Right cardiac atrium (tissue), 5 donors: ENCODE data around the gene TCP11L2. TPM values are rescaled to one million over a fixed set of nuclear protein-coding genes. Genes with fewer than 3 reads are reported as not detected.

Experiments
- ATAC-seq, 2 donors: fragments of 200-7000 bp; cut with Tn5 transposase; one replicate each; pipeline versions ENCODE4 v1.8.0 to v1.9.1; 2020; ENCODE audit warnings: moderate library complexity in 2 of 2, mild to moderate bottlenecking in 1 of 2
- DNase-seq, 3 donors: peaks; one replicate each; pipeline ENCODE4 v3.0.0-alpha.2; 2020
- H3K27ac ChIP-seq: one replicate; pipeline ENCODE4 v1.5.1; 2013; ENCODE audit warnings: mild to moderate bottlenecking, low read length, control low read depth, moderate library complexity
- H3K27me3 ChIP-seq: one replicate; pipeline ENCODE4 v1.6.1; 2013; ENCODE audit not compliant: control insufficient read depth, insufficient read depth
- H3K4me1 ChIP-seq: one replicate; pipeline ENCODE4 v1.6.1; 2013; ENCODE audit warnings: low read length; ENCODE audit not compliant: control insufficient read depth, insufficient read depth
- H3K4me3 ChIP-seq: one replicate; pipeline ENCODE4 v1.5.1; 2013; ENCODE audit warnings: low read length, control low read depth
- H3K9me3 ChIP-seq: one replicate; pipeline ENCODE4 v1.6.1; 2013; ENCODE audit warnings: low read length; ENCODE audit not compliant: control insufficient read depth
- WGBS: extraction: QIAGEN DNeasy Blood & Tissue Kit; methylation state at CpG from one replicate; pipeline ENCODE4 v1.1.7; 2013; 5-methylcytosine and 5-hydroxymethylcytosine counted together
- intact Hi-C, 4 donors: fragments of 100-400 bp; cut with DNase I; formaldehyde crosslinking; loops; one replicate each; pipeline versions ENCODE4 v1.11.0 to v1.14.0; 2022 to 2023
- polyA plus RNA-seq: library from polyadenylated mRNA; stranded (reverse); fragments of 200-250 nt; gene quantifications from one replicate; pipeline ENCODE4 v1.2.3, GENCODE V29; 2013
- total RNA-seq, 4 donors: library from RNA; stranded (reverse); fragmentation: NEBNext Ultra II Directional; extraction: Animal tissue kit (Norgen Biotek cat#: 25700); gene quantifications; one replicate each; pipeline ENCODE4 v1.2.1, GENCODE V29; 2021
- donor health status: healthy with polysubstance abuse.
- donor health status: DM: no; HTN: yes; CAD: no.
- donor health status: DM: no; HTN: no; CAD: no.
- donor health status: DM: no; HTN: yes; CAD: no; lungs with severe emphysema.
- donor health status: DM: yes; HTN: yes; CAD: no.

TCP11L2 gene
- total and polyA plus RNA-seq, 5 donors: 14.2 to 64.5 (median 60.9) TPM

GRCh38 chr12:106343214-106343528 is 40.6 kb downstream of the TCP11L2 start:
- intact Hi-C loops: loop anchor here in 2 of 4 donors (10.0 kb wide), 2 partner anchors 98 to 108 kb away; partner anchors contain the start of gene CKAP4 (in 1 of the 2)
- Histone ChIP-seq H3K4me3 (no peak overlapping the region), H3K27ac (peak overlapping the region; percentile 86), H3K9me3 (no peaks in the 10 kb centered on the region), H3K27me3 (no peaks in the 10 kb centered on the region), H3K4me1 (peaks cover 8% of the 10 kb centered on the region)
- DNase-seq (no peak), ATAC-seq (peak in 1 of 2 donors; percentile 7)
- 58% methylated on average over 2 of the region's 2 CpGs for WGBS

- Histone ChIP-seq H3K9me3 (no peaks in the 10 kb centered on the region), H3K27me3 (no peaks in the 10 kb centered on the region), H3K4me3 (no peak overlapping the region), H3K4me1 (peaks cover 8% of the 10 kb centered on the region), H3K27ac (no peak overlapping the region)
- intact Hi-C loops: loop anchor here in 2 of 4 donors (10.0 kb wide), 2 partner anchors 99 to 109 kb away; partner anchors contain the start of gene CKAP4 (in 1 of the 2)
- 82% methylated on average over 5 of the region's 5 CpGs for WGBS
- ATAC-seq (no peak), DNase-seq (no peak)
Measured at GRCh38 chr12:106344131-106344530, 41.6 kb downstream of the TCP11L2 start.

GRCh38 chr12:106345746-106346145 is 43.2 kb downstream of the TCP11L2 start:
- Histone ChIP-seq H3K27me3 (no peaks in the 10 kb centered on the region), H3K4me3 (no peak overlapping the region), H3K4me1 (peaks cover 8% of the 10 kb centered on the region), H3K27ac (no peak overlapping the region), H3K9me3 (no peaks in the 10 kb centered on the region)
- intact Hi-C loops: loop anchor here in 3 of 4 donors (5.0 to 10.0 kb wide), 3 partner anchors 101 to 113 kb away; partner anchors contain the start of gene CKAP4 (in 1 of the 3)
- DNase-seq (peak in 1 of 3 donors; percentile 28), ATAC-seq (peak; percentile 54 to 56)
- 69% methylated on average over 5 of the region's 5 CpGs for WGBS

- 56% methylated on average over 4 of the region's 4 CpGs for WGBS
- Histone ChIP-seq H3K27ac (no peak overlapping the region), H3K9me3 (no peaks in the 10 kb centered on the region), H3K4me1 (no peaks in the 10 kb centered on the region), H3K4me3 (no peak overlapping the region), H3K27me3 (no peaks in the 10 kb centered on the region)
- DNase-seq: no peak
- intact Hi-C loops: loop anchor here in 3 of 4 donors (5.0 to 10.0 kb wide), 3 partner anchors 104 to 116 kb away; partner anchors contain the start of gene CKAP4 (in 1 of the 3)
- ATAC-seq: no peak
Measured at GRCh38 chr12:106348411-106348810, 45.9 kb downstream of the TCP11L2 start.

- intact Hi-C loops: loop anchor here in 1 of 4 donors (10.0 kb wide), 1 partner anchor 128 kb away; no protein-coding TSS in a partner anchor
- H3K4me3 ChIP-seq: no peak overlapping the region
- H3K4me1 ChIP-seq: no peaks in the 10 kb centered on the region
- H3K9me3 ChIP-seq: no peaks in the 10 kb centered on the region
- H3K27me3 ChIP-seq: no peaks in the 10 kb centered on the region
- ATAC-seq: no peak
- no peak overlapping the region for H3K27ac ChIP-seq
- WGBS: 75% methylated on average over 6 of the region's 6 CpGs
- no peak for DNase-seq
Measured at GRCh38 chr12:106353175-106353574, 50.6 kb downstream of the TCP11L2 start.

- Histone ChIP-seq H3K4me1 (peaks cover 2% of the 10 kb centered on the region), H3K4me3 (peak within 1 kb of the TSS; percentile 71), H3K9me3 (no peaks in the 10 kb centered on the region), H3K27me3 (no peaks in the 10 kb centered on the region), H3K27ac (peak within 1 kb of the TSS; percentile 94)
- DNase-seq: peak; percentile 96 to 98 (median 97)
- WGBS: under 1% methylated on average over 63 of the region's 63 CpGs
- peak; percentile 94 to 96 for ATAC-seq
- intact Hi-C loops: loop anchor here in 2 of 4 donors (5.0 to 10.0 kb wide), 2 partner anchors 130 to 133 kb away; no protein-coding TSS in a partner anchor
Measured at GRCh38 chr12:106357549-106358395, 55.2 kb downstream of the TCP11L2 start, which contains the start of gene POLR3B. Gene POLR3B (plus strand): TSS chr12:106357748. CDS start chr12:106357880, 132 bp downstream.

GRCh38 chr12:106358396-106359241 is 56.1 kb downstream of the TCP11L2 start:
- Histone ChIP-seq H3K27me3 (no peaks in the 10 kb centered on the region), H3K9me3 (no peaks in the 10 kb centered on the region), H3K4me1 (peaks cover 2% of the 10 kb centered on the region), H3K27ac (peak overlapping the region; percentile 94), H3K4me3 (peak overlapping the region; percentile 71)
- WGBS: 32% methylated on average over 17 of the region's 17 CpGs
- intact Hi-C loops: loop anchor here in 2 of 4 donors (5.0 to 10.0 kb wide), 2 partner anchors 131 to 134 kb away; no protein-coding TSS in a partner anchor
- DNase-seq: peak in 2 of 3 donors; percentile 43 to 56
- peak; percentile 20 to 60 for ATAC-seq

- peaks cover 2% of the 10 kb centered on the region for H3K4me1 ChIP-seq
- H3K27ac ChIP-seq: no peak overlapping the region
- no peaks in the 10 kb centered on the region for H3K9me3 ChIP-seq
- 57% methylated on average over 7 of the region's 7 CpGs for WGBS
- no peak for ATAC-seq
- no peak overlapping the region for H3K4me3 ChIP-seq
- H3K27me3 ChIP-seq: no peaks in the 10 kb centered on the region
- intact Hi-C loops: loop anchor here in 2 of 4 donors (5.0 to 10.0 kb wide), 2 partner anchors 133 to 135 kb away; no protein-coding TSS in a partner anchor
- no peak for DNase-seq
Measured at GRCh38 chr12:106359646-106360399, 57.3 kb downstream of the TCP11L2 start.

- Histone ChIP-seq H3K4me1 (peaks cover 2% of the 10 kb centered on the region), H3K27me3 (no peaks in the 10 kb centered on the region), H3K27ac (no peak overlapping the region), H3K9me3 (no peaks in the 10 kb centered on the region), H3K4me3 (no peak overlapping the region)
- intact Hi-C loops: no loop called here
- WGBS: 88% methylated on average over 5 of the region's 5 CpGs
- ATAC-seq (no peak), DNase-seq (no peak)
Measured at GRCh38 chr12:106360400-106360994, 58.0 kb downstream of the TCP11L2 start.

GRCh38 chr12:106362971-106363370 is 60.4 kb downstream of the TCP11L2 start:
- no peak overlapping the region for H3K4me3 ChIP-seq
- no peak for ATAC-seq
- H3K9me3 ChIP-seq: no peaks in the 10 kb centered on the region
- intact Hi-C loops: no loop called here
- no peaks in the 10 kb centered on the region for H3K27me3 ChIP-seq
- DNase-seq: no peak
- H3K4me1 ChIP-seq: peaks cover 2% of the 10 kb centered on the region
- WGBS: 78% methylated on average over 4 of the region's 4 CpGs
- H3K27ac ChIP-seq: no peak overlapping the region
